Stimulated activated naive CD8-positive, alpha-beta T cell treated with anti-CD3 and anti-CD28 coated beads, Interleukin-15, Interleukin-2, amounts not matched to agents 100 ng/mL and 50 ng/mL, for 24 hours (primary cell): ENCODE data around the gene ITGB3BP.

ENCODE experiments used
- H3K27ac Mint-ChIP-seq: one replicate; pipeline ENCODE4 v1.8.0; 2021; ENCODE audit warnings: mild to moderate bottlenecking, mixed read lengths
- H3K27me3 Mint-ChIP-seq: one replicate; pipeline ENCODE4 v1.8.0; 2021; ENCODE audit warnings: mixed read lengths
- H3K36me3 Mint-ChIP-seq: one replicate; pipeline ENCODE4 v1.8.0; 2021; ENCODE audit warnings: low read depth, mixed read lengths
- H3K4me1 Mint-ChIP-seq: one replicate; pipeline ENCODE4 v1.8.0; 2021; ENCODE audit warnings: low read depth, mixed read lengths
- H3K4me3 Mint-ChIP-seq: one replicate; pipeline ENCODE4 v1.8.0; 2021; ENCODE audit warnings: mild to moderate bottlenecking, mixed read lengths
- H3K9me3 Mint-ChIP-seq: one replicate; pipeline ENCODE4 v1.8.0; 2021; ENCODE audit warnings: mixed read lengths

The ITGB3BP gene

DNA sequence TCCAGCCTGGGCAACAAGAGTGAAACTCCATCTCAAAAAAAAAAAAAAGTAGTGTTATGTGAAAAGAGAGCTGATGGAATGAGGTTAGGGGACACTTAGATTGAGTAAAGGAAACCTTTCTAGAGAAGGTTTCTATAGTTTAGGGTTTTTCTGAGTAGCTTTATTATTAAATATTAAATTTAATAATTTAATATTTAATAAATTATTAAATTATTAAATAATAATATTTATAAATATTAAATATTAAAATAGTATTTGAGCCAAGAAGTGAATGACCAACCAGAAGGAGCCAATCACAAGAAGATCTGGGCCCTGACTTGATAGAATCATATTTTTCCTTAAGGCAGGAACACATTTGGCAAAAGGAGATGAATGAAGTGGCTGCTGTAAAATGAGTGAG is 104.9 kb downstream of the ITGB3BP start:
- Mint-ChIP-seq H3K27ac (no peak overlapping the region), H3K4me3 (no peak overlapping the region), H3K27me3 (no peaks in the 10 kb centered on the region), H3K4me1 (no peaks in the 10 kb centered on the region), H3K36me3 (peaks cover 70% of the 10 kb centered on the region), H3K9me3 (no peaks in the 10 kb centered on the region)

DNA sequence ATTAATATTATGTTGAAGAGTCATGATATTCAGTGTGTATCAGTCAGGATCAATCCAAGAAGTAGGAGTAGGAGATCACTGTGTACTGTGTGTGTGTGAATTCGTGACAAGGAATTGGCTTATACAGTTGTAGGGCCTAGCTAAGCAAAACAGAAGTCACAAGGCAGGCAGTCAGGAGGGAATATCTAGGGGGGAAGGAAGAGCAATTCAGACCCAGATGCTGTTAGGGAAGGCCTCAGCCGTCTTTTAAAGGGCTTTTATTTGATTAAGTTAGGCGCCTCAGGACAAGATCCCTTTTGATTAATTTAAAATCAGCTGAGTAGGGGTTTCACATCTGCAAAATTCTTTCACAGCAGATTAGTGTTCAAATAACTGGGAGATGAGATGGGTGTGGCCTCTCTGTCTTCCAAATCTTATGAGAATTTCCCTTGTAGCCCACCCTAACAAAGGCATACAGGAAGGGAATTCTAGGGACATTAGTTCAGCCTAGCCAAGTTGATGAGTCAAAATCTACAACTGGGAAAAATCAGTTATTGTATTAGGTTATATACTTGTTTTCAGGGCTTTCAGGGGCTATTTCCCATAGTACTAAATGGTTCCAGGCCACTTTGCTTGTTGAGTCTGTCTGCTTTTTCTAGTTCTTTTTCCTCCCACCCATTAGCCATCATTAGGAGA is 108.2 kb downstream of the ITGB3BP start:
- Mint-ChIP-seq H3K4me3 (no peak overlapping the region), H3K9me3 (no peaks in the 10 kb centered on the region), H3K4me1 (no peaks in the 10 kb centered on the region), H3K27me3 (no peaks in the 10 kb centered on the region), H3K36me3 (peaks cover 59% of the 10 kb centered on the region), H3K27ac (no peak overlapping the region)

DNA sequence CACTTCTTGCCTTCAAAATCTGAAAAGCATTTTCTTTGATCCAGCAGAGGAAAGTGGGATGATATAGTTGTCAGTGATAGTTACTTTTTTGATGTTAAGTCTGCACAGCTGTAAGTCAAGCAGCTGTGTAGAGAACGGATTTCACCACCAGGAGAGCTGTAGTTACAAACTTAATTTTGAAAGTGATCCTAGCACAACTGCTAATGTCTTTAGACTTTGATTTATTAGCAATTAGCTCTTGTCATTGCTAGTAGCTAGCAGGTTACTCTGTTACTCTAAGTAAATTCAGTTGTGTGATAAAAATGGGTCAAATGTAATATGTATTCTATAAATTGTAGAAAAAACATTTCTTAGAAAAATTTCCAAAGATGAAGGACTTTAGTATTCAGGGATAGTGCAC is 109.6 kb downstream of the ITGB3BP start:
- no peaks in the 10 kb centered on the region for H3K9me3 Mint-ChIP-seq
- no peaks in the 10 kb centered on the region for H3K4me1 Mint-ChIP-seq
- H3K4me3 Mint-ChIP-seq = no peak overlapping the region
- no peaks in the 10 kb centered on the region for H3K27me3 Mint-ChIP-seq
- no peak overlapping the region for H3K27ac Mint-ChIP-seq
- H3K36me3 Mint-ChIP-seq = peaks cover 50% of the 10 kb centered on the region

DNA sequence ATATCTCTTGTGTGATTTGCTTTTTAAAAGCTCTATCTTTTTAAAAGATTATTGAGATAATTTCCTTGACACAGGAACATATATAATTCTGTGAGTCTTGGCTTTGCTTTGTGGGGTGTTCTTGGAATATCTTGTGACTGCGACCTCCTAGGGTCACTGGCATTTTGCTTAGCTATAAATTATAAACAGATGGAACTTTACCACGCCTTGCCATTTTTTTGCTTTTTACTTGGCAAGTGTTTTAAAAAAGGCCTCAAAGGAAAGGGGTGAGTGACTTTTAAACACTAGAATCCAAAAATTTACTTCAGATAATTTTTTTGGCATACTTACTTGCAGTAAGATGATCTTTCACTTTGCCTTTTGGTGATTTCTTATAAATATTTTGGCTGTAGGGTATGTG is 112.0 kb downstream of the ITGB3BP start:
- Mint-ChIP-seq H3K4me3 (no peak overlapping the region), H3K27ac (no peak overlapping the region), H3K36me3 (peaks cover 44% of the 10 kb centered on the region), H3K9me3 (no peaks in the 10 kb centered on the region), H3K4me1 (no peaks in the 10 kb centered on the region), H3K27me3 (no peaks in the 10 kb centered on the region)

DNA sequence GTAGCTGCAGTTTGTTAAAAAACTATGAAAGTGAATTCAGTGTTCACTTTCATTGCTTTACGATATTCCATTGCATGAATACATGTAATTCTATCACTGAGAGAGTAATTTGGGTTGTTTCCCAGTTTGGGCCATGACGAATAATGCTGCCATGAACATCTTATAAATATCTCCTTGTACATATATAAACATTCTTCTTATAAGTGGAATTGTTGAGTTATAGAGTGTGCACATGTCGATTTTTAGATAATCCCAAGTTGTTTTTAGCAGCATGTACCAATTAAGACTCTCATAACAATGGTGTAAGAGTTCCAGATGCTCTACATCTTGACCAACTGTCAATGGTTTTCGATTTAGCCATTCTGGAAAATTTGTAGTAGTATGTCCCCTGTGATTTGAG is 114.7 kb downstream of the ITGB3BP start:
- Mint-ChIP-seq H3K4me3 (no peak overlapping the region), H3K4me1 (peaks cover 2% of the 10 kb centered on the region), H3K9me3 (no peaks in the 10 kb centered on the region), H3K27ac (no peak overlapping the region), H3K36me3 (peaks cover 43% of the 10 kb centered on the region), H3K27me3 (no peaks in the 10 kb centered on the region)

DNA sequence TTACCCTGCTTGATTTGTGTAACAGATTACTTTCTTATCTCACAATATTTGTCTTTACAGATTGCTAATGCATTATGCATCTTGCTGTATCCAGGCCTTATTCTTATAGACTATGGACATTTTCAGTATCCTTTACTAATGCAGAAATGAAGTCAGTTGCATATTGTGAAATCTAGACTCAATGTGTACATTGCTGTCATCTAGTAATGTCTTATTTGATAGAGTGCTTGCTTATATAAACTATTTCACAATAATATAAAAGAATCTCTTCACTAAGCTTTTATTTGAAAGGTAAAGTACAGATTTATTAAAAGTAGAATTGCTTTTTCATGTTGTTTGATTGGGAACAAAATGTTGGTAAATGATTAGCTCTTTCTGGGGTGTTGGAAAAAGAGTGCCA is 116.0 kb downstream of the ITGB3BP start:
- H3K9me3 Mint-ChIP-seq = no peaks in the 10 kb centered on the region
- H3K27me3 Mint-ChIP-seq = no peaks in the 10 kb centered on the region
- H3K36me3 Mint-ChIP-seq = peaks cover 39% of the 10 kb centered on the region
- H3K4me3 Mint-ChIP-seq = no peak overlapping the region
- peaks cover 4% of the 10 kb centered on the region for H3K4me1 Mint-ChIP-seq
- no peak overlapping the region for H3K27ac Mint-ChIP-seq

DNA sequence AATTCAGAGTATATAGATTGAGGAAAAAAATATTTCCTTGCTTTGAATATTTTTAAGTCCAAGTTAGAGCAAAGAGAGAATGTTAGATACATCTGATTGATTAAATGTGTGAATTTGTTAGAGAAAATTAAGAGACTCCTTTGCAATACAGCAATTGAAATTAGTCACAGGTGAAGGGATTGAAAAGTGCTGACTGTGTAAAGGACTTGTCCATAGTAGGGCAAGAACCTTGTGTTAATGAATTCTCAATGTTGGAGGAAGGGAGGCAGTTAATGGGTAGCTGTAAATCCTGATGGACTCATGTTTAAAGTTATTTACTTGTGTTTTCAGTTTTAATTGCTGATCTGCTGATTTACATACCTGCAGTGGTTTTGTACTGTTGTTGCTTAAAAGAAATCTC is 117.0 kb downstream of the ITGB3BP start:
- peaks cover 40% of the 10 kb centered on the region for H3K36me3 Mint-ChIP-seq
- no peak overlapping the region for H3K4me3 Mint-ChIP-seq
- H3K27ac Mint-ChIP-seq = no peak overlapping the region
- no peaks in the 10 kb centered on the region for H3K9me3 Mint-ChIP-seq
- H3K27me3 Mint-ChIP-seq = no peaks in the 10 kb centered on the region
- peaks cover 4% of the 10 kb centered on the region for H3K4me1 Mint-ChIP-seq

DNA sequence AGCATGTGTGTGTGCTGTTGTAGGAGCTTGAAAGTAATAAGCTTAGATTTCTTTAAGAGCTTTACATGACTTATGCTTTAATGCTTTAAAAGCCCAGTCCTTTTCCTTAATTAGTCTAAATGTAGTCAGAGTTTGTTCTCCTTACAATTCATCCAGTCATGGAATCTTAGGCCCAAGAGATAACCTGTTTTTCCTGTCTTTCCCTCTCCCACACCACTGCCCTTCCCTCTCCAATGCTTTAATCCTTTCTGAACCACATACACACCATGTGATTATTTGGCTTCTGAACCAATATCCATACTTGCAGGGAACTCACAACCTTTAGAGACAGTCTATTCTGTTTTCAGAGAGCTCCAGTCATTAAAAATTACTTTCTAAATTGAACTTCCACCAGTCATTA is 118.0 kb downstream of the ITGB3BP start:
- Mint-ChIP-seq H3K9me3 (no peaks in the 10 kb centered on the region), H3K27me3 (no peaks in the 10 kb centered on the region), H3K4me1 (peaks cover 4% of the 10 kb centered on the region), H3K4me3 (no peak overlapping the region), H3K36me3 (peaks cover 48% of the 10 kb centered on the region), H3K27ac (no peak overlapping the region)

DNA sequence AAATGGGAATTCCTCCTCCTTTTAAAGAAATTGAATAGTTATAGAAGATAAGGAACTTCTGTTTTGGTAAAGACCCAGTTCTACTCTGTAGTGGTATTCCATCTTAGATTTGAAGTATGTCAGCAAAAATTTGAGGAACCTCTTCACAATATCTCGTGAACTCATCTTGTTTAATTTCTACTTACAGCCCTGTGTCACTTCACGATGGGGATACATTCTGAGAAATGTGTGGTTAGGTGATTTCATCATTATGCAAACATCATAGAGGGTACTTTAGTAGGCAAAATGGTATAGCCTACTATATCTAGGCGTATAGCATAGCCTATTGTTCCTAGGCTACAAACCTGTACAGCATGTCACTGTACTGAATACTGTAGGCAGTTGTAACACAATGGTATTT is 119.6 kb downstream of the ITGB3BP start:
- H3K9me3 Mint-ChIP-seq = no peaks in the 10 kb centered on the region
- H3K27me3 Mint-ChIP-seq = no peaks in the 10 kb centered on the region
- H3K4me3 Mint-ChIP-seq = no peak overlapping the region
- H3K36me3 Mint-ChIP-seq = peaks cover 56% of the 10 kb centered on the region
- no peak overlapping the region for H3K27ac Mint-ChIP-seq
- peaks cover 4% of the 10 kb centered on the region for H3K4me1 Mint-ChIP-seq

DNA sequence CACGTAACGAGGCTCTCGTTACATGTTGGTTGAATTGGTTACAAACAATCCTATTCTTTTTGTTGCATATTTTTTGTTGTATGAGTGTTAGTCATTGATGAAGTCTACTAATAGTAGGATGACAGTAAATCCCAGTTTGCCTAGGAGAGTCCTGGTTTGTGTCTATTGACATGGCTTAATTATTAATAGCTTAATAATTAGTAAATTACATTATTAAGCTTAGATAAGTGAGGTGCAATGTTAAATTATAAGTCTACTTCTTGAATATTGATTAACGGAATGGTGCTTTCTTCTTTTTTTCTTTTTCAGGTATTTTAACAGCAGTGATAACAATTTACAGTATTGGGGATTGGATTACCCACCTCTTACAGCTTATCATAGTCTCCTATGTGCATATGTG is 121.1 kb downstream of the ITGB3BP start:
- H3K4me3 Mint-ChIP-seq = no peak overlapping the region

More for the DNA sequence above, 121.1 kb downstream of the ITGB3BP start:
- H3K4me1 Mint-ChIP-seq = peaks cover 4% of the 10 kb centered on the region
- H3K9me3 Mint-ChIP-seq = no peaks in the 10 kb centered on the region
- no peaks in the 10 kb centered on the region for H3K27me3 Mint-ChIP-seq
- peaks cover 59% of the 10 kb centered on the region for H3K36me3 Mint-ChIP-seq
- H3K27ac Mint-ChIP-seq = no peak overlapping the region
